HepG2 (cell line): ENCODE results near the gene FAF2. TPM values are rescaled to one million over a fixed set of nuclear protein-coding genes. Genes with fewer than 3 reads are reported as not detected.
A peak's percentile ranks its signal among the peaks of the same experiment; 100 is the strongest.

ENCODE experiments used
- ATAC-seq: fragments of 200-7000 bp; cut with Tn5 transposase; 3 replicates; pipeline ENCODE4 v1.9.1; 2020; ENCODE audit warnings: mild to moderate bottlenecking, moderate library complexity
- BruUV-seq: library from RNA; stranded (reverse); fragments of 400-500 nt; replicated peaks from 2 replicates; lab custom pipeline; 2021; lab: Mats Ljungman, UMichigan
- CTCF ChIA-PET: fragments of 300-600 bp; formaldehyde crosslinking; extraction: SDS; loops from one replicate; lab custom pipeline; 2021; ENCODE audit warnings: low total read pairs, inconsistent platforms, low intra/inter-chr PET ratio; lab: Yijun Ruan, JAX
- POLR2A ChIA-PET: fragments of 350-600 bp; sonication (Branson Sonifier 250); formaldehyde crosslinking; loops from one replicate; lab custom pipeline; 2020; ENCODE audit warnings: antibody characterized with exemption, inconsistent platforms; lab: Yijun Ruan, JAX
- DNase-seq: peaks from one replicate; pipeline ENCODE4 v3.0.0-alpha.2; 2015; ENCODE audit warnings: low spot score
- FAIRE-seq: peaks from 3 replicates; lab custom pipeline; 2011; peaks lifted over from hg19 to GRCh38; lab: Jason Lieb, UNC
- H2AFZ ChIP-seq: one replicate; pipeline ENCODE4 v1.6.1; 2011; ENCODE audit warnings: low read length, inconsistent platforms
- H3K27ac ChIP-seq: fragments of 300-600 bp; 3 replicates; pipeline ENCODE4 v1.8.0; 2011; ENCODE audit warnings: mixed run types, mild to moderate bottlenecking, mixed read lengths, low read length, inconsistent platforms; ENCODE audit not compliant: insufficient read depth; ENCODE audit errors: extremely low read length
- H3K27me3 ChIP-seq, 2 experiments: fragments of 200-600 bp in 1 of 2; 2 replicates in 1 of 2; 3 replicates in 1 of 2; pipeline versions ENCODE4 v1.6.0 to v1.8.0; 2011; ENCODE audit warnings: low read length in 2 of 2, mild to moderate bottlenecking in 2 of 2, moderate library complexity in 2 of 2, inconsistent platforms in 1 of 2; ENCODE audit not compliant: insufficient read depth in 2 of 2, control insufficient read depth in 1 of 2
- H3K36me3 ChIP-seq, 2 experiments: fragments of 200-600 bp in 1 of 2; replicated peaks in 1 of 2; 2 replicates in 1 of 2; 3 replicates in 1 of 2; pipeline versions ENCODE4 v1.5.1 to v1.8.0; 2011; ENCODE audit warnings: low read length in 2 of 2, inconsistent platforms in 1 of 2; ENCODE audit not compliant: insufficient read depth in 2 of 2, control insufficient read depth in 1 of 2
- H3K4me1 ChIP-seq: 2 replicates; pipeline ENCODE4 v1.5.1; 2012; ENCODE audit warnings: low read length, inconsistent platforms; ENCODE audit not compliant: insufficient read depth
- H3K4me2 ChIP-seq: 2 replicates; pipeline ENCODE4 v1.6.0; 2011; ENCODE audit warnings: low read depth, low read length, inconsistent platforms
- H3K4me3 ChIP-seq, 3 experiments: fragments of 200-600 bp in 1 of 3; sonication (generic), shearing (Covaris generic) in 1 of 3; replicated peaks in 1 of 3; 2 replicates each; pipeline ENCODE4 v1.5.1; 2011 to 2016; ENCODE audit warnings: low read length in 3 of 3, inconsistent platforms in 2 of 3, low read depth in 2 of 3, mild to moderate bottlenecking in 2 of 3, control low read depth in 1 of 3, mixed read lengths in 1 of 3; ENCODE audit not compliant: insufficient read depth in 1 of 3
- H3K79me2 ChIP-seq: one replicate; pipeline ENCODE4 v1.6.1; 2011; ENCODE audit warnings: low read length, inconsistent platforms; ENCODE audit not compliant: insufficient read depth
- H3K9ac ChIP-seq: 2 replicates; pipeline ENCODE4 v1.6.0; 2011; ENCODE audit warnings: mild to moderate bottlenecking, low read depth, low read length, inconsistent platforms; ENCODE audit not compliant: insufficient read depth
- H3K9me3 ChIP-seq: 2 replicates; pipeline ENCODE4 v1.5.1; 2012; ENCODE audit warnings: mild to moderate bottlenecking, low read length
- H4K20me1 ChIP-seq: 2 replicates; pipeline ENCODE4 v1.6.0; 2011; ENCODE audit warnings: inconsistent platforms, mild to moderate bottlenecking, low read length, moderate library complexity; ENCODE audit not compliant: insufficient read depth
- AHR ChIP-seq: IDR thresholded peaks from 2 replicates; pipeline ENCODE4 v1.6.1; 2018; ENCODE audit warnings: missing genetic modification reagents, missing compliant biosample characterization
- CCDC6 ChIP-seq: sonication (generic); formaldehyde crosslinking; IDR thresholded peaks from 2 replicates; pipeline ENCODE4 v1.8.1; 2022; ENCODE audit warnings: mild to moderate bottlenecking, missing genetic modification reagents, moderate library complexity
- DMAP1 ChIP-seq: IDR thresholded peaks from 2 replicates; pipeline ENCODE4 v1.6.1; 2016
- HES4 ChIP-seq: sonication (generic); formaldehyde crosslinking; IDR thresholded peaks from 2 replicates; pipeline ENCODE4 v1.9.0; 2021; ENCODE audit warnings: mild to moderate bottlenecking, missing genetic modification reagents, borderline replicate concordance
- IKZF4 ChIP-seq: sonication (generic); formaldehyde crosslinking; IDR thresholded peaks from 2 replicates; pipeline ENCODE4 v1.5.1; 2020; ENCODE audit warnings: borderline replicate concordance, mild to moderate bottlenecking, low read depth, missing genetic modification reagents; ENCODE audit errors: not compliant biosample characterization
- NAIF1 ChIP-seq: sonication (generic); formaldehyde crosslinking; IDR thresholded peaks from 2 replicates; pipeline ENCODE4 v1.5.0; 2020; ENCODE audit warnings: mild to moderate bottlenecking, missing genetic modification reagents, borderline replicate concordance
- PREB ChIP-seq: sonication (generic); formaldehyde crosslinking; IDR thresholded peaks from 2 replicates; pipeline ENCODE4 v1.4.0; 2020; ENCODE audit warnings: missing genetic modification reagents
- THAP11 ChIP-seq: IDR thresholded peaks from 2 replicates; pipeline ENCODE4 v1.6.1; 2016; ENCODE audit warnings: missing biosample characterization, missing genetic modification reagents
- U2AF2 ChIP-seq: fragments of 200-400 bp; formaldehyde crosslinking; IDR thresholded peaks from 2 replicates; pipeline ENCODE4 v1.6.1; 2017; ENCODE audit warnings: low read depth, mild to moderate bottlenecking, low read length
- ZNF792 ChIP-seq: IDR thresholded peaks from 2 replicates; pipeline ENCODE4 v1.6.1; 2016
- ZNF878 ChIP-seq: sonication (generic); formaldehyde crosslinking; IDR thresholded peaks from 2 replicates; pipeline ENCODE4 v1.8.1; 2023; ENCODE audit warnings: mild to moderate bottlenecking, missing genetic modification reagents, moderate library complexity
- WGBS: methylation state at CpG from one replicate; pipeline ENCODE4 v1.1.6; 2017; ENCODE audit warnings: low lambda C conversion rate; 5-methylcytosine and 5-hydroxymethylcytosine counted together
- in situ Hi-C: cut with HindIII; loops from 2 replicates; pipeline ENCODE4 v1.10.0; 2017; ENCODE audit warnings: low pct_unique_long_range_greater_than_20kb; ENCODE audit not compliant: extremely low pct_ligation_motif_present
- intact Hi-C: fragments of 100-400 bp; cut with micrococcal nuclease; formaldehyde crosslinking; loops from one replicate; pipeline ENCODE4 v1.10.0; 2022; ENCODE audit not compliant: unreplicated experiment
- polyA plus RNA-seq, 8 experiments: library from polyadenylated mRNA; depleted of rRNA in 3 of 8; stranded (reverse) in 7 of 8; unstranded in 1 of 8; fragments of >200 nt; fragmentation: Illumina TruSeq in 4 of 8; extraction: Trizol in 4 of 8; gene quantifications; 2 replicates each; pipeline versions ENCODE4 v1.2.1 to v1.2.3, GENCODE V29; 2011 to 2016; ENCODE audit warnings: low read depth in 4 of 8, missing spikeins in 1 of 8, mixed read lengths in 1 of 8; ENCODE audit not compliant: insufficient read depth in 1 of 8
- total RNA-seq, 5 experiments: library from RNA; depleted of rRNA; stranded (reverse); fragments of >200 nt; fragmentation: Illumina TruSeq; extraction: Trizol; gene quantifications; 2 replicates each; pipeline ENCODE4 v1.2.3, GENCODE V29; 2016; ENCODE audit warnings: low read depth in 1 of 5
- TF ChIP-seq, protein P1 (sequence below): sonication (generic); formaldehyde crosslinking; IDR thresholded peaks from 2 replicates; pipeline ENCODE4 v1.5.1; 2020; ENCODE audit warnings: mild to moderate bottlenecking, missing genetic modification reagents, moderate library complexity

Gene FAF2
- total and polyA plus RNA-seq, 2 of the 13 experiments (the other 11 are each of a cell fraction or from before 2014, with no cell fraction given): 27.8 to 34.3 TPM

DNA sequence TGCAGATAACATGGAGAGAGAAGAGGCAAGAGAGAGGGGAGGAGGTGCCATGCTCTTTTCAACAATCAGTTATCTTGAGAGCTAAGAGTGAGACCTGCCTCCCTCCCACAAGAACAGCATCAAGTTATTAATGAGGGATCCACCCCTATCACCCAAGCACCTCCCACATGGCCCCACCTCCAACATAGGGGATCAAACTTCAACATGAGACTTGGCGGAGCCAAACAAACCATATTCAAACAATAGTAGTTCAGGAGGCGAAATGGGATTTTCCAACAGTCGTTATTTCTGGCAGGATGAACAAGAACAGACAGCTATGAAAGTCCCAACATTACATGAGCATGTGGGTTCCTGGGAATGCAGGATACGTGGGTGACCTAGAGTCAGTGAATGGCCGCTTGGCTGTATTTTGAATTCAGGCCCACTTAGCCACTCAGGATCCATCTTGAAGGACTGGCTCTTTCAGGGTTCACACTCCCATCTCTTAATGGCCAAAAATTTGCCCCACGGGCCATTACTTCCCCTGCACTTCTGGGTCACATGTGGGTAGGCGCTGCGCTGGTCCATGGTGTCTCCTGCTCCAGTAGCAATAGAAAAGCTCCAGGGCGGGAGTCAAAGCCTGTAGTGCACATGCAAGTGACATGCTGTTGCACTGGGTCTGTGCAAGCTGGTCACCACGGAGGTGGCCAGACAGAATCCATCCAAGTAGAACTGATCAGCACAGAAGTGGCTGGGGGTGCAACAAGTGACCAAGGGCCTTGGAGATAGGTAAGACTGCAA is 7.1 kb upstream of the FAF2 start (continued):
- no peak for TF ChIP-seq PREB (CRISPR knock-in tag)
- no peak; the same call in 1 of the 2 replicates for TF ChIP-seq THAP11 (CRISPR knock-in tag)
- TF ChIP-seq ZNF878 (CRISPR knock-in tag): no peak
- TF ChIP-seq IKZF4 (CRISPR knock-in tag): no peak

DNA sequence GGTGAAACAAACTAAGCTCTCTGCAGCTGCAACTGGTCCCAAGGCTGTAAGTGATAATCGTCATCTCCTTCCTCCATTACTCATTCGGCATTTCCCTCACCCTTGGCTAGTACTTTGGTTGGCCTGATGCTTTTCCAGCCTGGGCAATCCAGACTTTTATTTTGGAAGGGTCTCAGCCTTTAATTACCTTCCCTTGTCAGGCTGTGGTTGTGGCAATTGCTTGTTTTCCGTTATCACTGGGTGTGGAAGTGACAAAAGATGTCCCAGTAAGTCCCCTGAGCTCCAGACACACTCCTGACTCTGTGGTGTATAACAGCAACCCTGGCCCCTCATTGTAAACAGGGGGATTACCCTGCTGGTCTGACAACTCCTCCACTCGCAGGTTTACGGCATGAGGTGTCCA is 6.3 kb upstream of the FAF2 start:
- H3K9ac ChIP-seq: peak overlapping the region; percentile 42
- H3K27ac ChIP-seq: peak overlapping the region; percentile 67
- H3K27me3 ChIP-seq: no peaks in the 10 kb centered on the region
- FAIRE-seq (peak; percentile 43), DNase-seq (peak; percentile 40), ATAC-seq (peak; percentile 35)
- H3K4me1 ChIP-seq: peaks cover 67% of the 10 kb centered on the region
- intact Hi-C loops (no loop called here), in situ Hi-C loops (loop anchor here (25.0 kb wide), 1 partner anchor 580 kb away; the partner anchor contains the start of gene CPLX2)
- H3K36me3 ChIP-seq: no peaks in the 10 kb centered on the region
- peak overlapping the region; percentile 89 for H3K4me2 ChIP-seq
- H3K4me3 ChIP-seq: peak overlapping the region; percentile 29 to 59 (median 34); a peak in 5 of 6 replicates
- ChIA-PET POLR2A (interaction anchor here (1.3 to 1.4 kb wide), 2 partner anchors 96 to 107 kb away, joined by 5 read pairs; partner anchors contain the start of gene CDHR2), CTCF (no interaction called here)
- H3K79me2 ChIP-seq: no peaks in the 10 kb centered on the region
- no peaks in the 10 kb centered on the region for H4K20me1 ChIP-seq
- no TSS peak for BruUV-seq
- no peaks in the 10 kb centered on the region for H3K9me3 ChIP-seq
- H2AFZ ChIP-seq: peak overlapping the region; percentile 90
- WGBS: 0% methylated on average over 3 of the region's 5 CpGs
- TF ChIP-seq CCDC6 (CRISPR knock-in tag) (no peak), AHR (no peak), ZNF792 (CRISPR knock-in tag) (no peak), U2AF2 (no peak), NAIF1 (CRISPR knock-in tag) (no peak), HES4 (CRISPR knock-in tag) (no peak), DMAP1 (CRISPR knock-in tag) (no peak)
- TF ChIP-seq, protein P1, sequence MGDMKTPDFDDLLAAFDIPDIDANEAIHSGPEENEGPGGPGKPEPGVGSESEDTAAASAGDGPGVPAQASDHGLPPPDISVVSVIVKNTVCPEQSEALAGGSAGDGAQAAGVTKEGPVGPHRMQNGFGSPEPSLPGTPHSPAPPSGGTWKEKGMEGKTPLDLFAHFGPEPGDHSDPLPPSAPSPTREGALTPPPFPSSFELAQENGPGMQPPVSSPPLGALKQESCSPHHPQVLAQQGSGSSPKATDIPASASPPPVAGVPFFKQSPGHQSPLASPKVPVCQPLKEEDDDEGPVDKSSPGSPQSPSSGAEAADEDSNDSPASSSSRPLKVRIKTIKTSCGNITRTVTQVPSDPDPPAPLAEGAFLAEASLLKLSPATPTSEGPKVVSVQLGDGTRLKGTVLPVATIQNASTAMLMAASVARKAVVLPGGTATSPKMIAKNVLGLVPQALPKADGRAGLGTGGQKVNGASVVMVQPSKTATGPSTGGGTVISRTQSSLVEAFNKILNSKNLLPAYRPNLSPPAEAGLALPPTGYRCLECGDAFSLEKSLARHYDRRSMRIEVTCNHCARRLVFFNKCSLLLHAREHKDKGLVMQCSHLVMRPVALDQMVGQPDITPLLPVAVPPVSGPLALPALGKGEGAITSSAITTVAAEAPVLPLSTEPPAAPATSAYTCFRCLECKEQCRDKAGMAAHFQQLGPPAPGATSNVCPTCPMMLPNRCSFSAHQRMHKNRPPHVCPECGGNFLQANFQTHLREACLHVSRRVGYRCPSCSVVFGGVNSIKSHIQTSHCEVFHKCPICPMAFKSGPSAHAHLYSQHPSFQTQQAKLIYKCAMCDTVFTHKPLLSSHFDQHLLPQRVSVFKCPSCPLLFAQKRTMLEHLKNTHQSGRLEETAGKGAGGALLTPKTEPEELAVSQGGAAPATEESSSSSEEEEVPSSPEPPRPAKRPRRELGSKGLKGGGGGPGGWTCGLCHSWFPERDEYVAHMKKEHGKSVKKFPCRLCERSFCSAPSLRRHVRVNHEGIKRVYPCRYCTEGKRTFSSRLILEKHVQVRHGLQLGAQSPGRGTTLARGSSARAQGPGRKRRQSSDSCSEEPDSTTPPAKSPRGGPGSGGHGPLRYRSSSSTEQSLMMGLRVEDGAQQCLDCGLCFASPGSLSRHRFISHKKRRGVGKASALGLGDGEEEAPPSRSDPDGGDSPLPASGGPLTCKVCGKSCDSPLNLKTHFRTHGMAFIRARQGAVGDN (CRISPR knock-in tag): no peak
